ENCODE data around the gene HS3ST2.

GRCh38 chr16:22797551-22797950 is 16.4 kb upstream of the HS3ST2 start:
- TF ChIP-seq, protein P1, sequence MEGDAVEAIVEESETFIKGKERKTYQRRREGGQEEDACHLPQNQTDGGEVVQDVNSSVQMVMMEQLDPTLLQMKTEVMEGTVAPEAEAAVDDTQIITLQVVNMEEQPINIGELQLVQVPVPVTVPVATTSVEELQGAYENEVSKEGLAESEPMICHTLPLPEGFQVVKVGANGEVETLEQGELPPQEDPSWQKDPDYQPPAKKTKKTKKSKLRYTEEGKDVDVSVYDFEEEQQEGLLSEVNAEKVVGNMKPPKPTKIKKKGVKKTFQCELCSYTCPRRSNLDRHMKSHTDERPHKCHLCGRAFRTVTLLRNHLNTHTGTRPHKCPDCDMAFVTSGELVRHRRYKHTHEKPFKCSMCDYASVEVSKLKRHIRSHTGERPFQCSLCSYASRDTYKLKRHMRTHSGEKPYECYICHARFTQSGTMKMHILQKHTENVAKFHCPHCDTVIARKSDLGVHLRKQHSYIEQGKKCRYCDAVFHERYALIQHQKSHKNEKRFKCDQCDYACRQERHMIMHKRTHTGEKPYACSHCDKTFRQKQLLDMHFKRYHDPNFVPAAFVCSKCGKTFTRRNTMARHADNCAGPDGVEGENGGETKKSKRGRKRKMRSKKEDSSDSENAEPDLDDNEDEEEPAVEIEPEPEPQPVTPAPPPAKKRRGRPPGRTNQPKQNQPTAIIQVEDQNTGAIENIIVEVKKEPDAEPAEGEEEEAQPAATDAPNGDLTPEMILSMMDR (IDR thresholded peaks at IDR 0.05 in 8 of 11, conservative IDR thresholded peaks at IDR 0.05 in 3 of 11), result no peak
- TF ChIP-seq POLR2A (IDR thresholded peaks at IDR 0.05) (no peak), POLR2AphosphoS5 (IDR thresholded peaks at IDR 0.05) (no peak)

Data from spleen (tissue), 7 donors.